NCI-H187 treated with DMSO at 0.1 percent for 48 hours (cell line): ENCODE results near the gene DPY19L2.
"Not testable (repeated sequence)": the region's sequence is repeated elsewhere in the genome, so short reads cannot be mapped to it uniquely, and the experiment has no call there.

Experiments used
- DNase-seq: peaks from one replicate; lab custom pipeline; 2025; lab: John Stamatoyannopoulos, UW

Gene DPY19L2

GRCh38 chr12:63658501-63658900, 9.8 kb downstream of the DPY19L2 start:
- DNase-seq, result not testable (repeated sequence)

GRCh38 chr12:63656407-63656806, 11.9 kb downstream of the DPY19L2 start:
- DNase-seq, result not testable (repeated sequence)

DNA sequence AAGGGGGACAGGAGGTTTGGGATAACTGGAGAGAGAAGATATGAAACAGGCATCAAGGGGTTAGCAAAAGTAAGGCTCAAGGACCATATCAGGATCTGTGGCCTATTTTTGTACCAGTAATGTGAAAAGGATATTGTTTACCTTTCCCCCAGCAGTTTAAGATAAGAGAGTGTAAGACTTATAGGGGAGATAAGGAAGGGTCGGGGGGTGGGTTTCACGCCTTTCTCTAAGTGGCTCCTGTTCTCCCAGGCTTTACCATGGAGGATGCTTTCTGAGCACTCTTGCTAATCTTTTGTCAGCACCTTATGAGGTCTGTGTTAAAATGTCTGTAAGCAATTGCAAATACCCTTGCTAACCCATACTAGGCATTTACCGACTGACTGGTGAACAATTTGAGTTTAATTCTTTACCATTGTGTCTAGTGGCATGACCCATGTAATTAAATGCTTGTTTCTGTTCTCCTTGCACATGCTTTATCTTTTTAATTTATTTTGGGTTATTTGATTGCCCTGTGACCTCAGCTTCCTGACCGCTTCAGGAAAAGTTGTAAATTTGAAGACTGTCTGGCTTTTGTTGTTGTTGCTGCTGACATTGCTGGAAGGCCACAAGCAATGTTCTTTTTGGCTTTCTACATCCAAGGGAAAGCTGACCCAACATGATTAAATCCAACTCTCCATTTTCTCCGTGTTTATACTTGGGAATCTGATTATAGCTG, 12.6 kb downstream of the DPY19L2 start:
- not testable (repeated sequence) for DNase-seq

DNA sequence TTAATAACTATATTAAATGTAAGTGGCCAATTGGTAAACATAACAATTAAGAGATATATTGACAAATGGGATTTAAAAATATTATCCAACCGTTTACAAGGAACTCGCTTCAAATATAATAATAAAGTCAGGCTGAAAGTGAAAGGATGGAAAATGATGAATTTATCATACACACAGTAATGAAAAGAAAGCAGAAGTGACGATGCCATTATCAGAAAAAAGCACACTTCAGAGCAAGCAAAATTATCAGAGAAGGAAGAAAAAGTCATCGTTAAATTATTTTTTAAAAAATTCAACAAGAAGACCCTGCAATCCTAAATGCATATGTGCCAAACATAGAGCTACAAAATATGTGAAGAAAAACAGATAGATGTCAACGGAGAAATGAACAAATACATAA, 13.8 kb downstream of the DPY19L2 start:
- not testable (repeated sequence) for DNase-seq

GRCh38 chr12:63649517-63649916, 18.8 kb downstream of the DPY19L2 start:
- DNase-seq, result not testable (repeated sequence)

DNA sequence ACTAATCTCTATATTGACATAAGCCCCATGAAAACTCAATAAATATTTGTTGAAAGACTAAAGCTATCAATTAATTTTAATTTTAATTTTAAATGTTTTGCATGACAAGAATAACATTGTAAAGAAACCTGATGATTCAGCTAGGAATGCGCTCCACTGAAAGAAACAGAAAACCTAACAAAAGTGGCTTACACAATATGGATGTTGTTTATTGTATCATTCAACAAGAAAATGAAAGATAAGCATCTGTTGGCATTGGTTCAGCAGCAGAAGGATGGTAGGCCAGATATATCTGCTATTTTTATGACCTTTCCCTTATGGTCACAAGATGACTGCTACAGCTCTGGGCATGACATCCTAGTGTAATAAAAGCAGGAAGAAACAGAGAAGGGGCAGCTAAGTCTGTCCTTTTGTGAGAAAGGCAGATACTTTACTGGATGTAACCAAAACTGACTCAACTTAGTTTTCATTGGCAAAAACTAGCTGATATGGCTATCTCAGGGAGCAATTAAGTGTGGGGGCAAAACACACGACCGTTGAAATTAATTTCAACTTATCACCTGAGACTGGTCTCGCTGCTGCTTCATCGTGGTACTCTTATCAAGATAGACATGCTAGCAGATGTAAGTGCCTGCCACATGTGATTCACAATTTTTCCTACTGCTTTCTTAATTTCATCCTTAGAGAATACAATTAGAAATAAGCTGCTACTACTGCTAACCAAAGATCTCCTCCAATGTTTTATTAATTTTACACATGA, 24.7 kb downstream of the DPY19L2 start:
- not testable (repeated sequence) for DNase-seq

DNA sequence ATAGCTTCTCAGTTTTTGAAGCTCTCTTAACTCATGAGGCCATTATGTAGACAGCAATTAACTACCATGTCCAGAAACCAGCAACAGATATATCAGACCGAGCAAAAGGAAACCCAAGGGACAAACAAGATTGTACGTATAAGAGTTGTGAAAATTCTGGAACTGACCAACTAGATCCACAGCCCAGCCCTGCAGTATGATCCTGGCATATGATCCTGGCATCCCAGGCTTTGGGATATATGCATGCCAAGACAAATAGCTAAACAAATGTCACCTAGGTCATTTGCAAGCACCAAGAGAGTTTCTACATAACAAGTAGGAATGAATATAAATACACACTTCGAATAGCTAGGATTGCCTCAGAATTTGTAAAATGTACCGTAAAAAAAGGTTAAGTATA, 44.0 kb downstream of the DPY19L2 start:
- DNase-seq, result not testable (repeated sequence)

DNA sequence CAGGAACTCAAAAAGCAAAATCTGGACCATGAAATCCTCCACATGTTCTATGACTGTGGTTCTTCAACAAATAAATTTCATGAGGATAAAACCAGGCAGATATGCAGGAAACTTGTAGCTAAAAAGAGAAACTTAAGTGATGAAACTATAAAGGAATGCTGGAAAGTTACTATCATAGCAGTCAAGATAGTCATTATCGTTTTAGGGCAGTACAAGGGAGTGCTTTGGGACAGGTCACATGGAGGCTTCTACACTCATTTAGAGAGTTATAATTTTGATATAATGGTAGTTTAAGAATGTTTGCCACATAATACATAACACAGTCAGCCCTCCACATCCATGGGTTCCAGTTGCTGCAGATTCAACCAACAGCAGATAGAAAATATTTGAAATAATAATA, 52.7 kb downstream of the DPY19L2 start:
- not testable (repeated sequence) for DNase-seq

- not testable (repeated sequence) for DNase-seq
Observed at GRCh38 chr12:63611285-63611684, 57.0 kb downstream of the DPY19L2 start.

- not testable (repeated sequence) for DNase-seq
Observed at GRCh38 chr12:63609281-63609680, 59.0 kb downstream of the DPY19L2 start.

DNA sequence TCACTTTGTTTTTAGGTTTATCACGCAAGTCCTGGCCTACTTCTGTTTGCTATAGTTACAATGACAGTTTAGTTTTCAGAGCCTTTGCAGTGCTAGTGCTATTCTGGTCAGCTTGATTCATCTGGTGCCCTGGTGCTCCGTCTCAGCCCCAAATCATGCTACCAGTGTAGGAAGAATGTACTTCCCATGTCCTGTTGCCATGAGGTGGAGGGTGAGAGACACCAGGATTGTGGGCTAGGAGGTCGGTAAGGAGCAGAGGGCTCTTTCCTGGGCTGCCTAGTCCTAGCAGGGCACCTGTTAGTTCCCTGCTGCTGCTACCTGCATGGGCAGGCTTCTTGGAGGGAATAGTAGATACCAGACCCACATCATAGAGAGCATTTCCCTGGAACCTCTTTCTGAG, 63.3 kb downstream of the DPY19L2 start:
- not testable (repeated sequence) for DNase-seq

GRCh38 chr12:63594828-63595227, 73.5 kb downstream of the DPY19L2 start:
- not testable (repeated sequence) for DNase-seq

- not testable (repeated sequence) for DNase-seq
Observed at GRCh38 chr12:63584426-63584825, 83.9 kb downstream of the DPY19L2 start.

GRCh38 chr12:63583289-63583688, 85.0 kb downstream of the DPY19L2 start:
- DNase-seq, result not testable (repeated sequence)

DNA sequence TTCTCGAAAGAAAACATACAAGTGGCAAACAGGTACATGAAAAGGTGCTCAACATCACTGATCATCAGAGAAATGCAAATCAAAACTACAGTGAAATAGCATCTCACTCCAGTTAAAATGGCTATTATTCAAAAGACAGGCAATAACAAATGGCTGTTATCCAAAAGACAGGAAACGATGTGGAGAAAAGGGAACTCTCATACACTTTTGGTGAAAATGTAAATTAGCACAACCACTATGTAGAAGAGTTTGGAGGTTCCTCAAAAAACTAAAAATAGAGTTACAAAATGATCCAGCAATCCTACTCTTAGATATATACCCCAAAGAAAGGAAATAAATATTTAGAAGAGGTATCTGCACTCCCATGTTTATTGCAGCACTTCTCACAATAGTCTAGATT, 90.7 kb downstream of the DPY19L2 start:
- not testable (repeated sequence) for DNase-seq

- DNase-seq, result not testable (repeated sequence)
Observed at GRCh38 chr12:63572038-63572437, 96.3 kb downstream of the DPY19L2 start.

DNA sequence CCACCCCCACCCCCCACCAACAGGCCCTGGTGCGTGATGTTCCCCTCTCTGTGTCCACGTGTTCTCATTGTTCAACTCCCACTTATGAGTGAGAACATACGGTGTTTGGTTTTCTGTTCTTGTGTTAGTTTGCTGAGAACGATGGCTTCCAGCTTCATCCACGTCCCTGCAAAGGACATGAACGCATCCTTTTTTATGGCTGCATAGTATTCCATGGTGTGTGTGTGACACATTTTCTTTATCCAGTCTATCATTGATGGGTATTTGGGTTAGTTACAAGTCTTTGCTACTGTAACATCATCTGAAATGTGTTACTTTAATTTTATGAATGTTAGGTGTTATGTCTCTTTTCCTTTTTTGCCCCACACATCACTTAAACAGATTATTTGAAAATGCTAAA, 109.8 kb downstream of the DPY19L2 start:
- not testable (repeated sequence) for DNase-seq

GRCh38 chr12:63551397-63551796, 116.9 kb downstream of the DPY19L2 start:
- not testable (repeated sequence) for DNase-seq

GRCh38 chr12:63549034-63549433, 119.3 kb downstream of the DPY19L2 start:
- not testable (repeated sequence) for DNase-seq

DNA sequence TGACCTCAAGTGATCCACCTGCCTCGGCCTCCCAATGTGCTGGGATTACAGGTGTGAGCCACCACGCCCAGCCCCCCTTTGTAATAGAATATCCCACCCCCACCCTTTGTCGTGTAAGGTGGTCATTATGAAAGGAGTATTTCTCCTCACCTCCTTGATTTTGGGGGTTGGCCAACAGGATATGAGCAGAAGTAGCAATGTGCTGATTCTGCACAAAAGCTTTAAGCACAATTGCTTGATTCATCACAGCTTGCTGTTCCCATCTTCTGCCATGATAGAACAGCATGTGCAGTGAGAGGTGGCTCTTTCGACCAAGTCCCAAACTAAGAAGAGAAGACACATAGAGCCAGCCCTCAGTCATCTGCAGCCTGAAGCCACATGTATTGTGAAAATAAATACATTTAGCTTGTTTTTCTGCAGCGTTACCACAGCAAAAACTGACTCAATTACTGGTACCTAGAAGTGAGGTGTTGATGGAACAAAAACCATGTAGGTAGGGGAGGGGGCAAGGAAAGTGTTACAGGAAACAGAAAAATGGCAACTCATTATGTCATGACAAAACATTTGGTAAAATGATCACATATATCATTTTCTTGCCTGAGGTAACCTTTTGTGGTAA, 122.9 kb downstream of the DPY19L2 start:
- DNase-seq, result not testable (repeated sequence)

DNA sequence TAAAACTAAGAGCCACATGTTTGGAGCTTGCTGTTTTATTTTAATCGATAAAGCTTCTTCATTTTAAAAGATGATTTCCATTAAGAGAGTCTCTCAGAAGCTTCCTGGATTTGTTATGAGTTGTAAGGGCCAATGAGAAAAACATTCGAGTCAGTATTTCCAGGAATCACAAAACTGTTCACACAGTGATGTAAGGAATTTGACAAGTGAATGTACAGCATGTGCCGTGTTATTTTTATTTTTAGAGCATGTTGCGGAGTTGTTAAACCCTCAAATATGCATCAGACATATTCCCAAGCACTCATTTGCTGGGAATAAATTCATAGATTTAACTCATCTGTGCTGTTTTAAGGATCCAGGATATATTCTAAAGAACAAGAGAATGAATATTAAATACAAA, 129.6 kb downstream of the DPY19L2 start:
- DNase-seq, result not testable (repeated sequence)

DNA sequence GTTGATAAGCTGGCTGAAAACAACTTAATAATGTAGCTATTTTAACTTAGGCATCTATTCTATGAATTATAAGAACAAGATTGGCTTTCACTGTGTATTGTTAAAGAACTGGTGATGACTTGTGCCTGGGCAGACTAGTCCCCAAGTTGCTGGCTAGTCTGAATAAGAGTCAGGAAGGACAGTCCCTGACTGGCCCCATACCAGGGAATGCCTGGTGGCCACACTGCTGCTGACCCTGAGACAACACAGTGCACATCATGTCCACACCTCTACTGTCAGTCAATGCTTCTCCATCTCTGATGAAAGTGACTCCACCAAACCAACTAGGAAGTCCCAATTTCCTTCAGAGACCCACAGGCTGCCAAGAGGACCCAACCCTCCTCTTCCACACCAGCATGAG, 130.5 kb downstream of the DPY19L2 start:
- DNase-seq, result not testable (repeated sequence)

- DNase-seq, result not testable (repeated sequence)
Observed at GRCh38 chr12:63529641-63530040, 138.7 kb downstream of the DPY19L2 start.
